Raji (cell line): ENCODE measurements around the gene ZFPM1.

ENCODE experiments used
- POLR2A ChIP-seq: IDR thresholded peaks from 2 replicates; pipeline ENCODE4 v1.6.1; 2011; ENCODE audit warnings: low read depth, low read length, control low read depth; ENCODE audit not compliant: insufficient read depth

Gene ZFPM1

DNA sequence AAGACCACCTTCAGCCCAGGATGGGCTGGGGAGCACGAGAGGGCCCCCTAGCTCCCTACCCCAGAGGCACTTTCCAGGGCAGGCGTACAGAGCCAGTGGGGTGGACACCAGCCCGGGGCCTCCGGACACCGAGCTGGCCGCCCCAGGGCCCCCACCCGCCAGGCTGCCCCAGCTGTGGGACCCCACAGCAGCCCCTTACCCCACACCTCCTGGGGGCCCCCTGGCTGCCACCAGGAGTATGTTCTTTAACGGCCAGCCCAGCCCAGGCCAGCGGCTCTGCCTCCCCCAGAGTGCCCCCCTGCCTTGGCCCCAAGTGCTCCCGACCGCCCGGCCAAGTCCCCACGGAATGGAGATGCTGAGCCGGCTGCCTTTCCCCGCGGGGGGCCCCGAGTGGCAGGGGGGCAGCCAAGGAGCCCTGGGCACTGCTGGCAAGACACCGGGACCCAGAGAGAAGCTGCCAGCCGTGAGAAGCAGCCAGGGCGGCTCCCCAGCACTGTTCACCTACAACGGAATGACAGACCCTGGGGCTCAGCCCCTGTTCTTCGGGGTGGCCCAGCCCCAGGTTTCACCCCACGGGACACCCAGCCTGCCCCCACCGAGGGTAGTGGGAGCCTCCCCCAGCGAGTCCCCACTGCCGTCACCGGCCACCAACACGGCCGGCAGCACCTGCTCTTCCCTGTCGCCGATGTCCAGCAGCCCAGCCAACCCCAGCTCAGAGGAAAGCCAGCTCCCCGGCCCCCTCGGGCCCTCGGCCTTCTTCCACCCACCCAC lies 24.3 kb upstream of the ZFPM1 start:
- no peak for TF ChIP-seq POLR2A

DNA sequence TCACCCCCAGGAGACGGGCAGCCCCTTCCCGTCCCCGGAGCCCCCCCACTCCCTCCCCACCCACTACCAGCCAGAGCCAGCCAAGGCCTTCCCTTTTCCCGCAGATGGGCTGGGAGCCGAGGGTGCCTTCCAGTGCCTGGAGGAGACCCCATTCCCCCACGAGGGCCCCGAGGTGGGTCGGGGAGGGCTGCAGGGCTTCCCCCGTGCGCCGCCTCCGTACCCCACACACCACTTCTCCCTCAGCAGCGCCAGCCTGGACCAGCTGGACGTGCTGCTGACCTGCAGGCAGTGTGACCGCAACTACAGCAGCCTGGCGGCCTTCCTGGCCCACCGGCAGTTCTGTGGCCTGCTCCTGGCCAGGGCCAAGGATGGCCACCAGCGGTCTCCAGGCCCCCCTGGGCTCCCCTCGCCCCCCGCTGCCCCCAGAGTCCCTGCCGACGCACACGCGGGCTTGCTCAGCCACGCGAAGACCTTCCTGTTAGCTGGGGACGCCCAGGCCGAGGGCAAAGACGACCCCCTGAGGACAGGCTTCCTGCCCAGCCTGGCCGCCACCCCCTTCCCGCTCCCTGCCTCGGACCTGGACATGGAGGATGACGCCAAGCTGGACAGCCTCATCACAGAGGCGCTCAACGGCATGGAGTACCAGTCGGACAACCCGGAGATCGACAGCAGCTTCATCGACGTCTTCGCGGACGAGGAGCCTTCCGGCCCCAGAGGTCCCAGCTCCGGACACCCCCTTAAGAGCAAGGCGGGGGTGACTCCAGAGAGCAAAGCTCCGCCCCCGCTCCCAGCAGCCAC lies 23.5 kb upstream of the ZFPM1 start:
- TF ChIP-seq POLR2A, result no peak

DNA sequence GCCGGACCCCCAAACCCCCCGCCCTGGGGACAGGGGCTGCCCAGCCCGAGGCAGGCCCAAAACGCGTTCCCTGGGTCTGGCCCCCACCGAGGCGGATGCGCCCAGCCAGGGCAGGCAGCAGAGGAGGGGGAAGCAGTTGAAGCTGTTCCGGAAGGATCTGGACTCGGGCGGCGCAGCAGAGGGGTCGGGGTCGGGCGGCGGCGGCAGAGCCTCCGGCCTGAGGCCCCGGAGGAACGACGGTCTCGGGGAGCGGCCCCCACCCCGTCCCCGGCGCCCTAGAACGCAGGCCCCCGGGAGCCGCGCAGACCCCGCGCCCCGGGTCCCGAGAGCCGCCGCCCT lies 22.9 kb upstream of the ZFPM1 start:
- TF ChIP-seq POLR2A, result no peak

- TF ChIP-seq POLR2A, result no peak
Measured at GRCh38 chr16:88430524-88431446, 22.3 kb upstream of the ZFPM1 start.

- TF ChIP-seq POLR2A, result no peak
Measured at GRCh38 chr16:88431651-88432050, 21.4 kb upstream of the ZFPM1 start.

GRCh38 chr16:88432174-88432573 lies 20.9 kb upstream of the ZFPM1 start:
- no peak for TF ChIP-seq POLR2A

DNA sequence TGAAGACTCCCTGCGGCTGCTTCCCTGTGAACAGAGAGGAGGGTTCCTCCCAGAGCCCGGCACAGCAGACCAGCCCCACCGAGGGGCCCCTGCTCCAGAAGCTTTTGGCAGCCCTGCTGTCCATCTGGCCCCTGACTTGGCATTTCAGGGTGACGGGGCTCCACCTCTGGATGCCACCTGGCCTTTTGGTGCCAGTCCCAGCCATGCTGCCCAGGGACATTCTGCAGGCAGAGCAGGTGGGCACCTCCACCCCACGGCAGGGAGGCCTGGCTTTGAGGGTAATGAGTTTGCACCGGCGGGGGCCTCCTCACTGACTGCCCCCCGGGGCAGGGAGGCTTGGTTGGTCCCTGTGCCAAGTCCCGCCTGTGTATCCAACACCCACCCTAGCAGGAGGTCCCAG lies 20.3 kb upstream of the ZFPM1 start:
- TF ChIP-seq POLR2A, result no peak

- TF ChIP-seq POLR2A, result no peak
Measured at GRCh38 chr16:88433632-88434352, 19.3 kb upstream of the ZFPM1 start.

- TF ChIP-seq POLR2A, result no peak
Measured at GRCh38 chr16:88434353-88434690, 18.8 kb upstream of the ZFPM1 start.

DNA sequence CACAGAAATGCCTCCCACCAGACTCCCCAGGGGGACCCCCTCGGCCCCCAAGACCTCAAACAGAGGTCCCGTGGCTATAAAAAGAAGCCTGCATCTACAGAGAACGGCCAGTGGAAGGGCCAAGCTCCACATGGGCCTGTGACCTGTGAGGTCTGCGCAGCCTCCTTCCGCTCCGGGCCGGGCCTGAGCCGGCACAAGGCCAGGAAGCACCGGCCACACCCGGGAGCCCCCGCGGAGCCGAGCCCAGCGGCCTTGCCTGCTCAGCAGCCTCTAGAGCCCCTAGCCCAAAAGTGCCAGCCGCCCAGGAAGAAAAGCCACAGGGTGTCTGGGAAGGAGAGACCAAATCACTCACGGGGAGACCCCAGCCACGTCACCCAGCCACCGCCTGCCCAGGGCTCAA lies 18.3 kb upstream of the ZFPM1 start:
- TF ChIP-seq POLR2A, result no peak

- TF ChIP-seq POLR2A, result no peak
Measured at GRCh38 chr16:88435437-88436355, 17.4 kb upstream of the ZFPM1 start.

- no peak for TF ChIP-seq POLR2A
Measured at GRCh38 chr16:88436796-88437195, 16.3 kb upstream of the ZFPM1 start.

GRCh38 chr16:88437367-88437964 lies 15.6 kb upstream of the ZFPM1 start:
- no peak for TF ChIP-seq POLR2A

- TF ChIP-seq POLR2A, result no peak
Measured at GRCh38 chr16:88438084-88438870, 14.8 kb upstream of the ZFPM1 start.
